CD4-positive, alpha-beta T cell treated with Interleukin-15 for 1 hour (primary cell): Measurements from ENCODE around the gene DMRT1.

Experiments
- DNase-seq: peaks from one replicate; pipeline ENCODE4 v3.0.0-alpha.2; 2020

The DMRT1 gene

DNA sequence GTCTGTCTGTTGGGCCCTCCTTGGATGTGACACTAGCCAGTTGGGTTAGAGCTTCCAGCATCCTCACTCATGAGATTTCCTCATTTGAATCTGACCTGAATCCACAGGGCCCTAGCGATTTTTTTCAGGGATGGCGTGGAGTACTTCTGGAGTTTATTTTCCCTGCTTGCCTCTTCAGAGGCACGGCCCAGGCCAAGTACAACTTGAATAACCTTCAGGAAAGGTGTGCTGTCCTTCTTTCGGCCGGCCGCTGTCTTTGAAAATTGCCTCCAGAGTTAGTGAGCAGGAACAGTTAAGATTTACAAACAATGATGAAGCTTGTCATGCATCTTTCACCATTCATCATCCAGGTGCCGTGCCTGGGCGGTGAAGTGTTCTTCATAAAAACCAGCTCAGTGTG lies 85.5 kb downstream of the DMRT1 start:
- DNase-seq: no peak

DNA sequence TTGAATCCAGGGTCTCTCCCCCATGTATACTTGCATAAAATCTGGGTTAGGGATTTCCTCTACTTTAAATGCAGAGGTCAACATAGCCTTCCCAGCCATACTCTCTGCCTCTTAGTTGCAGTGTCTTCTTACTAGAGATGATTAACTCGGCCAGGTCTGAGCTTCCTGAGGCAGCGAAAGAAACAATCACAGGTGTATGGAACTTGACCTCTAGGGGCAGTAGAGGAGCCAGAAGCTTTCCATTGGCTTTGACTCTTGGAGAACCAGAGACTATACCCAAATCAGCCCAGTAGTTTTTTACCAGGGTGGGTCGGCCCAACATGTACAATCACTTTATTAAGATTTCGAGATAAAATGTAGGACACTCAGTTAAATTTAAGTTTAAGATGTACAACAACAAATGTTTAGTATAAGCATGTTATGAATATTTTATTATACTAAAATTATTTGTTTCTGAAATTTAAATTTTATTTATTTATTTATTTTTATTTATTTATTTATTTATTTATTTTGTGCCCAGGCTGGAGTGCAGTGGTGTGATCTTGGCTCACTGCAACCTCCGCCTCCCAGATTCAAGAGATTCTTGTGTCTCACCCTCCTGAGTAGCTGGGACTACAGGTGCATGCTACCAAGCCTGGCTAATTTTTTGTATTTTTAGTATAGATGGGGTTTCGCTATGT lies 87.0 kb downstream of the DMRT1 start:
- DNase-seq: no peak

DNA sequence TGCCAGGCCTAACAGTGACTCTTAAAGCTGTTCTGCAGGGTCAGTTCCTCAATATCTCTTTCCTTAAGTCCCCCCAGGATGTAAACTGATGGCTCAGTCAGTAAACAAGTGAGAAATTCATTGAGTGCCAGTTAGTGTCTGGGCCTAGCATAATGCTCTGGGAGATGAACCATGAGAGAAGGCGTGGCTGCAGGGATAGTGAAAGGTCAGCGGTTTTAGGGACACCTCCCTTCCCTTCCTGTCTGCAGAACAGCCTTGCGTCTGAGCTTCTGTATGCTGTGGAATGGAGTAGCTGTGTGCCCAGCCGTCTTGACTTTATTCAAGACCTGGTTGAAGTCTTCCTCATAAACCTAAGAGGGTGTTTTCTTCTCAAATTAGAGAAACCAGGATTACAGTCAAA lies 88.2 kb downstream of the DMRT1 start:
- no peak for DNase-seq

DNA sequence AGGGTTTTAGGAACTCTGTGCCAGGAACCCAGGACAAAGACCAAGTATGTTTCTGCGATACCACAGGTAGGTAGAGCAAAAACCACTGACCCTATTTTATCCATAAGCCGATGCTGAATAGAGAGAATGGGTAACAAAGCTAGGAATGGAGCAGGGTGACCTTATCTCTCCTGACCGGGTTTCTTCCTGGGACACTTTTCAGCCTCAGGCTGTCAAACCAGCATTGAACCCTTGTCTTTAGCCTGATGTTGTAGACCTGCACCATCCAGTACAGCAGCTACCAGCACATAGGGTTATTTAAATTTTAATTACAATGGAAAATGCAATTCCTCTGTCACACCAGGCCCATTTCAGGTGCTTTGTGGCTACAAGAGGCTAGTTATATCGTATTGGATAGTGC lies 91.9 kb downstream of the DMRT1 start:
- DNase-seq: no peak

DNA sequence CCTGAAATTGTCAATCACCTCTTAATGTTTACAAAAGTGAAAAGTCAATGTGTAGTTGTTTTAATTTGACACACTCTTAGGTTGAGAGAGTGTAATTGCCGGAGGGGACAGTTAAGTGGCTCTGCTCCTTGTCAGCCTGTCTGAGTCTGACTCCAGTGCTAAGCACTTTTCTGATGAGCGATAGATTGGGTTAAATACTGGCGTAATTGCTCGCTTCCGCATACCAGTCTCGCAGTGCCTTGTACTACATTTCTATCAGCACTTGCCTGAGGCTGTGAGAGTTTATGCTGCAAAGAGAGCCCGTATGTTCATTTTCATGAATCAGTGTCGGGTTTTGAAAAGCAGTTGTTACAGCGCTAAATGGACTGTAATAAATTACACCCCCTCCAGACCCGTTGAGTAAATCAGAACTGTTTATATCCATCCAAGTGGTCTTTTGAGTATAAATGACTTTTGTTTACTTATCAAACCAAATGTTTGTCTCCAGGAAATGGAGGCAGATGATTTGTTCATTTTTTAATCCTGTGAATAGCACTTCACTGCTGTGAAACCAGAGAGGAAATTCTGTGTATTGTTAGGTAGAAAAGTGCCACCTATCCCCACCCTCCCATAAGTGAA lies 94.0 kb downstream of the DMRT1 start:
- no peak for DNase-seq

DNA sequence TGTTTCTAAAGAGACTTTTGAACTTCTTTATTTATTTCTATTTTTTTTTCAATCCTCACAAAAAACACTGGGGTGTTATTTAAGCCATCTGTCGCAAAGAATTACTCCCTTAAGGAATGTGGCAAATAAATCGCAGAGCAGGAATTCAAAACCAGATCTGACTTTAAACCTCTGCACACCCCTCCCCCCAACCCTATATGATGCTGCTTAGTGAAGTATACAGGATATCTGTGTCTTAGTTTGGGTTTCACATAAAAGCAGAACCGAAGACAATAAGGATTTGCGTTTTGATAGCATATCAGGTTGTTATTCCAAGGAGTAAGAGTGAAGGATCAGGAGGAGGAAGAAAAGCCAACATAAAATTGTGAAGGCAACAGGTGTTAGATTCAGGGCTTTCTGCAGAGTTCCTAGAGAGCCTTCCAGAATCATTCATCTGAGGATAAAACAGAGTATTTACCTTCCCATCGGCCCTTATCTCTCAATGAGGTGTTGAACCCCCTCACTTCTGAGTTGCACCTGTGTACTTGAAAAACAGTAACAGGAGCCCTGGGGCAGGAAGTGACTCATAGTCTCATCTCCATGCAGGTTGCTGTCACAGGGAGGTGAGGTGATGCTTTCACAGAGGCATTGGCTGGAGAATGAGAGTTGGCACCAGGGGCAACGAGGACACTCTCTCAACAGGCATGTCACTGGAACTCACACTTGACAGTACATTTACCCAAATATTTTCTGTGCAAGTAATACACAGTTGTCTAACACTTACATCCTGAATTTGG lies 101.5 kb downstream of the DMRT1 start:
- DNase-seq: no peak

DNA sequence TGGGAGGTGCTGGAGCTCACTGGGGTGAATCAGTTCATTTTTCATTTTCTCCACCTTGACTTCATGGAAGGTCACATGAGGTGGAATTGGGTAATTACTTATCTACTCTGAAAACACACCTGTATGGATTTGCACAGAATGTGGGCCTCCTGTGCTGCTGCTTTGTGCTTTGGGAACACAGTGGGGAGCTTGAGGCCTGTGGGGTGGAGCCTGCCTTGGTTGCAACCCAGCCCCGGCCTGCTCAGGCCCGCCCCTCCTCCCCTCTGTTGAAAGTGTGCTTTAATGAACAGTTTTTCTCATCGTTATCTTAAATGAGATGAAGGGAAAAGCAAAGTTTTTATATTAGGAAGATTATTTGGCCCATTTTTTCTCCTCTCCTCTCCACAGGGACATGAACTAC lies 106.5 kb downstream of the DMRT1 start:
- no peak for DNase-seq

DNA sequence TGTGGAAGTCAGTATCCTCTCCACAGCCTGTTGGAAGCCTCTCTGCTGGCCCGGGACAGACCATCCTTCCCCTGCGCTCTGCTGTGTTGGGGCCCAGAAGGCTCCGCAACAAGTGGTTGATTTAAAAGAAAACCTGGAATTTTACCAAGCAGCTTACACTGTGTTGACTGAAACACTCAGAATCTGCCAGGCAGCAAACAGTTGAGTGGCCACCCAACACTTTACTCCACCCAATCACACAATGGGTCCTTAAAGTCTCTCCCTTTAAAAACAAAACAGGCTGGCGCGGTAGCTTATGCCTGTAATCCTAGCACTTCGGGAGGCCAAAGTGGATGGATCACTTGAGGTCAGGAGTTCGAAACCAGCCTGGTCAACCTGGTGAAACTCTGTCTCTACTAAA lies 107.0 kb downstream of the DMRT1 start:
- no peak for DNase-seq

DNA sequence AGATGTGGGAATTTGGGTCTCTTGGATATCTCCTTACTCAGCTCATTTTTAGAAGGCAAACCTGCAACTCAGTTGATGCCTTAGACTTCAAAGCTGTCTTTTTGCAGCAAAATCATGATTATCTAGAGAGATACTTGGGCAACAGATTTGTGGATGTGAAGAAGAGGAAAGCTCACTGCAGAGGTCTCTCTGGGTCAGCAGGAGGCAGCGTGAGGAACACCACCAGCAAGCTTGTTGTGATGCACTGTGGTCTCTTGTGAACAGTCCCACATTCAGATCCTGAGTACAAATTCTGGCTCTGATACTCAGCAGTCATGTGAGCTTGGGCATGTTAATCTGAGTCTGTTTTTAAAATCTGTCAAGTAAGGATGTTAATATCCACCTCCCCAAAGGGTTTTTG lies 108.6 kb downstream of the DMRT1 start:
- no peak for DNase-seq

DNA sequence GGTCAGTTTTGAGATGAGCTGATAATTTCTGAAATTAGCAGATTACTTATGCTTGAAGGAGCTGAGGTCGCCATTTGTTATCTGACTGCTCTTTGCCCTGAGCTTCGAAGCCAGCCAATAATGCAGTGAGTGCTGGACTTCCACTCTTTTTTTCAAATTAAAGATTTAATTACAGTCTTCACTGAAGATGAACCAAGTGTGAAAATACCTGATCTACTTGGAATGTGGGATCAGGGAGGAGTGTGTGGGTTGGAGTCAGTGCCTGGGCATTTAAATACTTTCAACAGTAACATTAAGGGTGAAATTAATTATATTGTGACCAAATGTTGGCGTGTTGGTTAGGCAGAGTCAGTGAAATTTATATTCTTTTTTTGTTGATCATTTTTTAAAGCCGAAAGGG lies 111.0 kb downstream of the DMRT1 start:
- no peak for DNase-seq

DNA sequence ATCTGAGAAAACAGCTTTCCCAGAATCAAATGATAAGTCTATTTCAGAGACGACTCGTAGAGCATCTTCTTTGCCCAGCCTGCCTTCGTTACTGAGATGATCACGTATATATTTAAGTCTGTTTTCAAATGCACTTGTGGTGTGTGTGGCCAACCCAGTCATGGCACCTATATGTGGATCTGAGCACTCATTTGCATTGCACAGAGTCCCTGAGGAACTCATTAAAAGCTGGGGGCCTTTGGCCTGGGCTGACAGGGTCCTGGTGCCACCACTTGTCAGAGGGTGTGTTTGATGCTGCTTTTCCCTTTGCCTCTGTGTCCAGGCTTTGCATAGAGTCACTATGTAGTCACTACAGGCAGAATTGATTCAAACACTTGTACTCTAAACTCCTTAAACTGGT lies 117.6 kb downstream of the DMRT1 start:
- DNase-seq: no peak

DNA sequence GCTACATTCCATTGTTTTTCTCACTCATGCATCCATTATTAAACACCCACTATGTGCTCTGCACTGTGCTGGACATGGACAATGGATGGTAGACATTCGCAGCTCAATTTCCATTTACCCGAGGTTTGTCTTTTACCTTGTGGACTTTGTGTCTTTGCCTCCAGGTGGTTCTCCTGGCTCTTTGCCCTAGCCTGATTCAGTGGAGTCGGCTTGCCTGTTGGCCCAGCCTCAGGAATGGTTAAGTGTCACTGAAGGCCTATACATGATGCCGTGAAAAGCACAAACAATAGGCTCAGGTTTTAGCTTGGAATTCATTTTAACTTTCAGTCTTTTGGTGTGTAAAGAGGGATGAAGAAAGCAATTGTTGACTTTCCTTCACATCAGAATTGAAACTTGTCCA lies 118.4 kb downstream of the DMRT1 start:
- DNase-seq: no peak

DNA sequence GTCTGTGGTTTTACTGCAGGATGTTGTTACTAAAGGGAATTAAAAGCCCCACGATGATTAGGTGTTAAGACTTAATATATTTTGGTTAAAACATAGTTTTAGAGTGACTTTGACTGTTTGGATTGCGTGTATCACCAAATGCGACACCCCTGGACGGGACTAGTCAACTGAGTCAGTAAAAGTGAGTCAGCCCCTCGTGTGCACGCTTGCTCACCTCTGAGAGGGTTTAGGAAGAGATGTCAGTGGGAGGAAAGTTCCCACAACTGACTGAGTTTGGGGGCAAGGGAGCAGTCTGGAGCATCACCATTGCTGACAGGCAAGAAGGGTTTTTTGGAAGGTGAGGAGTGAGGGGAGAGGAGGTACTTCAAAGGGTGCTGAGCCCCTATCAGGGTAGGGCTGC lies 120.5 kb downstream of the DMRT1 start:
- no peak for DNase-seq

DNA sequence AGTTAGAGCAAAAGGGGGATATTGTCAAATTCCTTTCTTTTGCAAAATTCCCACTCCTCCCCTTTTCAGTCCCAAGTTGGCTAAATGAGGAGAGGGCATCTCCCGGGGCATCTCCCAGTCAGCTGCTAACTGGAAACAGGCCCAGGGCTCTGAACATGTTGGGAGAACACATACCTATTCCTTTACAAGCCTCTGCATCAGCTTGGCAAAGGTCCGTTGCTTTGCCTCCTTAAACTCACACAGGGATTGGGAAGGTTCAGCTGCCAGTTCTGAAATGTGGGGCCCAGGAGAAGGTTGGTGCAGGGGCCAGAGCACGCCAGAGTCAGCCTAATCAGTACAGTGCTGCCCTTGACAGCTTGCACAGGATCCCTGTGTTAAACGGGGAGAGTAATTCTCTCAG lies 124.0 kb downstream of the DMRT1 start:
- DNase-seq: no peak

DNA sequence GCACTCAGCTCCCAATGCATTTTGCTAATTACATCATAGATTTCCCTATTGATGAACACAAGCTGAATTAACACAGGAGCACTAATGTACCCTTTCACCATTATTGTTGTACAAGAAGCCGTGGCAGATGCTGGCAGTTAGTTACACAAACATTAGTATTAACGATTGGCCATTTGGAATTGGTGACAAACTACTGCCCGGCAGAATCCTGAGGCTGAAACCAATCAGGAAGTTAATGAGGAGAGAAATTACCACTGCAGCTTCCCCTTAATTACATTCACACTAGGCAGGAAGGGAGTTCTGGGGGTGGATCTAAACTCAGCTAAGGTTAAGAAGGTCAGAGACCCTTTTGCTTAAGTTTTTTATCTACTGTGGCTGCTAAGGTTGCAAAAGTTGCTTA lies 125.4 kb downstream of the DMRT1 start:
- DNase-seq: no peak

DNA sequence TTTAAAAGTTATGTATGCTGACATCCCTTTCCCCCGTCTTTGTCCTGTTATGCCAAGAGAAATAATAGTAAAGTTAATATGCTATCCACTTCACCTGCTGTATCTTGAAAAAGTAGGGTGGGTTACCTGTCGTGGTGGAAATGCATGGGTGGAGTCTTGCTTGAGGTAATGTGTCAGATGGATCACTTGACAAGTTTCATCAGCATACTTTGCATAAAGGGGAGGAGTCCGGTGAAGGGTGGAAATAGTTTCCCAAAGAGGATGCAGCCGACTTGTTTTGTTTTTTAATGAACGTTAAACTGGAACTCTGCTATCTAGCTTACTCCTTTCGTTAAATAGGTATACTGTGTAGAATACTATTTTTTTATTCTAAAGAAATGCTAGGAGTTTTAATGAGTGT lies 125.9 kb downstream of the DMRT1 start:
- no peak for DNase-seq

DNA sequence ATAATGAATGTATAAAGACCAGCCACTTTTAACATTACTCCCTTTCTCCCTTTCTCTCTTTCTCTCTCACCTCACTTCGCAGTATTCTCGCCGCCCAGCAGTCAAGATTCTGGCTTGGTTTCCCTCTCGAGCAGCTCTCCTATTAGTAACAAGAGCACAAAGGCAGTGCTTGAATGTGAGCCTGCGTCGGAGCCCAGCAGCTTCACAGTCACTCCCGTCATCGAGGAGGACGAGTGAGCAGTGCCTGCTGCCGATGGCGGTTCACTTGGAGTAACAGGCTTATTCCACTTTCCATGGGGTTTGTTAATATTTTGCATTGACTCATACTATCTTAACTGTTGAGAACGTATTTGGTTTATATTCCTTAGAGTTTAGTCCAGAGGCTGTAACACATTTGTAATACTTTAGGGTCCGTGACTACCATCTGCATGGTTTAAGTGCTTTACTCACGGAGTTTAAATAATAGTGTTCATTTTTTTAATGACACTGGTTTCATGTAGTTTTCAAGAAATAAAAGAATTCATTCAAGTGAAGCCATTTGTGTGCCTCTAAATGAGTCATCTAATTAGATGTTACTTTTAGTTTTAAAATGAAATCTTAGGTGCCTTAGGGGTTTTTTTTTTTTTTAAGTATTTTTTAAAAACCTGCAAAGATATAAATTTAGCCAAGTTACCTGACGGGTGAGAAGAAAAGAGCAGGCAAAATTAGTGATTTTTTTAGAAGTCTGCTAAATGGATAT lies 126.6 kb downstream of the DMRT1 start:
- DNase-seq: no peak

DNA sequence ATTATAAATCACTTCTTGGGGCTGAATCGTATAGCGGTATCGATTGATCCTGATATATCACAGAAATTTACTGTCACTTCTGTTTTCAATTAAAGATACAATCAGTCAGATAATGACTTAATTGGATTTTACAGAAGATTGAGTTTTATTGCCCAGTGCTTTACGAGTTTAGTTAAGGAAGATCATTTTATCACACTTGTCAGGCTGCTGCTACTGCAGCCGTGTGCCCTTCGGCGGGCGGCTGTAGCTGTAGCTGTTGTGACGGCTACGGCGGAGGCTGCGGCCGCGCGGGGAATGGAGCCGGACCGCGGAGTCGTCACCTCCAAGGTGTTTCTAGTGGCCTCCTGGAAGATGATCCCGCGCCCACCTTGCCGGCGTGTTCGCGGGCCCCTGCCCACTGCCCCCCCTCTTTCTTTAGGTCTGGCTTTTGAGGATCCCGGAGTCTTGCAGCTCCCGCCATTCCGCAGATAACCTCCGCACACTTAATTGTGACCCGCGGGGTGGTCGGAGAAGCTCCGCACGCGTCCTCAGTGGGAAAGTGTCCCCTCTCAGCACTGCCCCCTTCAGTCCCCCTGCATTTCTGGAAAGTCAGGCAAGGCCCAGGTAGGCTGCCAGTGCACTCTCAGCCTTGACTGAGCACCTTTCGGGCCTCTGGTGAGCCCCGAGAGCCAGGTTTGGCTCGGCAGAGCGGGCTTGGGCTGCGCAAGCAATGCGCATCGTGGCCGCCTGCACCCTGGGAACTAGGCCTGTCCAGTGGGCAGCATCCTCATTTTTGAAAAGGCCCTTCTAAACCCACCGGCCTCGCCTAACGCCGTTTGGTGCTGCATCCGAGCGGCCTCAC lies 128.0 kb downstream of the DMRT1 start:
- DNase-seq: no peak

DNA sequence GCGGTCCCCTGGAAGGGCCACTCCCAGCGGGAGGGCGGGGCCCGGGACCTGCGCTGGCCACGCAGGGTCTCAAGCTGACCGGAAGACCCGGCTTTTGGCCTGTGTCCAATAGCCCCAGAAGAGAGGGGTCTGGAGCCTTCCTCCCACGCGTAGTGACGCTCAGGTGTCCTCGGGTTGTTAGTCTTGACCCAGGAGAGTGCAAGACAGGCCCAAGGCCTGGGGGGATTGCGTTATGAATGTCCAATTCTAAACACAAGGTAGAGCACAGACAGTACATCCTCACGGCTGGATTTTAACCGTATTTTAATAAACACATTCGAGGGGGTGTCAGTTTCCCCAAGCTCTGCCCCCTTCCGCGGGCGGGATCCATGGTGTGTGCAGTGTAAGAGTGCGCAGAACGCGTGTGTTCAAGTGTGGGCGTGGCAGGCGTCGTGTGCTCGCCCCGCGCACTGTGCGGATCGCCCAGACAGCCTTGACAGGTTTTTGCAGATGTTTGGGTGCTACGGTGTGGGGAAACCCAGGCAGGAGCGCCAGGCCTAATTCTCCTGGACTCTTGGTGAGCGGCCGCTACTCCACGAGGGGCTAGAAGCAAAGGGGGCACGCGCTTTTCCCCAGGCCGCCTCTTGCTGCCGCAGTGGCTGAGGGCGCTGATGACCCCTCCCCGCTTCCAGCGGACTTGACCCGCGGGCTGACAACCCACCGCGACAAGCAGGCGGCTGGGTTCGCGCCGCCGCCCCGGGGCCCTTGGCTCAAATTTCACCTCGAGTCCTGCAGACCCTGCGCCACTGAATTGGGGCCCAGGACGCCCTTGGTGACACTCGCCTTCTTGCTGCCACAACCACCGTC lies 128.9 kb downstream of the DMRT1 start:
- no peak for DNase-seq

DNA sequence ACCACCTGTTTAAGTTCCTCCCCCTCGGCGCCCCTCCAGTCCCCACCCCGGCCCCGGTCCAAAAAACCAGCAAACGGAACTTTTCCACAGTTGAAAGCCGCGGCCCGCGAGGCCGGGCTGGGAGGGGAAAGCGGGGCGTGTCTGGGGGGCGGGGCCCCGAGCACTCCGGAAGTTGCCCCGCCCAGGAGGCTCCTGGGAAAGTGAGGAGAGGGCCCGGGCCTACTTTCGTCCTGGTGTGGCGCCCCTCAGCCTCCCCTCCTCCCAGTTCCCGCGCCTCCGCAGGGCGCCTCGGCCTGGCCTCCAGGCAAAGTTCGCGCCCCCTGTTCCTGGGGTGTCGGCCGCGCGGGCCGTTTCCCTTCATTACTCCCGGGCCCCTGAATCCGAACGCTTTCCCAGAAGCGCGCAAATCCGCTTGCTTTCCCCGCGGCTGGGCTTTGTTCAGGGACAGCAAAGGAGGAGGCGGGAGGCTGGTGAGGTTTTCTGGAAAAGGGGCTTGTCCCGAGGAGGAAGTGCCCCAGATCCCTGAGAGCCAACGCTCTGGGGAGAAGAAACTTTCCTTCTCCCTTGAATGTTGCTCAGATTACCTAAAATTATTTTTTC lies 130.5 kb downstream of the DMRT1 start:
- no peak for DNase-seq
